GM19193 (cell line): ENCODE data around the gene ANO3.

ENCODE experiments used
- POLR2A ChIP-seq: IDR thresholded peaks from 4 replicates; pipeline ENCODE4 v1.6.1; 2011; ENCODE audit not compliant: insufficient read depth, insufficient read length; ENCODE audit errors: extremely low read depth

ANO3 gene

DNA sequence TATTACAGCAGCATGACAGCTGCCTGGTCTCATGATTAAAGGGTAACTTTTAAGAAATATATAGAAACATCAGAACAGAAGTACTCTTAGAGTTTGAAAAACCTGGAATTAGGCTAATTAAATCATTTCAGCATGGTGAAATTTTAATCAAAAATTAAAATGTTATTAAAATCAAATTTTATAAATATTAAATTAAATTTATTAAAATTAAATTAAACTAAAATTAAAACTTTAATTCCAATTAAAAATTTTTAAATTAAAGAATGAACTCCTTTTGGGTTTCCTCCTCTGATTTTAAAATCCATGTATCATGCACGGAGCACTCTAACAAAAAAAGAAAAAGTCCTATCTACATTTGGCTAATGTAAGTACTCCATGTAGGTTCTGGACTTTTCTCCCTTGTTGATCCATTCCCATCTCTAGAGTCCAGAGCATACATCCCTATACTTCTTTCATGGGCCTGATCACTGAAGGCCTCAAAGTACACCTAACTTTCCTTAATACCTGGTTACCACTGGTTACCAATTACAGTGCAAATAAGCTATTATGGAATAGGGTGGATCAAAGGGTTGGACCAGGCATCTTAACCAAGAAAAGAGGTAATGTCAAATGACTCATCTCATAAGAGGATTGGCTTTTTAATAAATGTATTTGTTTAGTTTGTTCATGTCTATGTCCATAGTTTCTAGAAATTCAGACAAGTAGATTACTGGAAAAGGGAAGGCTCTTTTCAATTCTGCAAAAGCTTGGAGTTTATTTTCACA, 288.5 kb downstream of the ANO3 start:
- no peak for TF ChIP-seq POLR2A

DNA sequence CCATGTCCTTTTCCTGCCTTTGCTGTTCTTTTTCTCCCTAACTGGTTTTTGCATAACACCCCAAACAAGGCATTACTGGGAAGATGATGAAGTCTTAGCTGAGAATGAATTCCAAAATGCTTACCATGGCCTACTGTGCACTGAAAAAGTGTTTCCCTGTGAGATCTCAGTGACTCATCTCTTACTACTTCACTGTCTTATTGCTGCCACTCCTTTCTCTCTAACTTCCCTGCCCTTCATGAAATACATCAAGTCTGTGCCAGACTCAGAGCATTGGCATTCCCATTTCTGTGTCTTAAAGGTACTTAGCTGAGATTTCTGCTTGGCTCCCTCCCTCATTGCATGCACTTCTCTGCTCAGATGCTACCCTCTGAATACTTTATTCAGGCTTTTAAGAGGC, 289.2 kb downstream of the ANO3 start:
- no peak for TF ChIP-seq POLR2A

DNA sequence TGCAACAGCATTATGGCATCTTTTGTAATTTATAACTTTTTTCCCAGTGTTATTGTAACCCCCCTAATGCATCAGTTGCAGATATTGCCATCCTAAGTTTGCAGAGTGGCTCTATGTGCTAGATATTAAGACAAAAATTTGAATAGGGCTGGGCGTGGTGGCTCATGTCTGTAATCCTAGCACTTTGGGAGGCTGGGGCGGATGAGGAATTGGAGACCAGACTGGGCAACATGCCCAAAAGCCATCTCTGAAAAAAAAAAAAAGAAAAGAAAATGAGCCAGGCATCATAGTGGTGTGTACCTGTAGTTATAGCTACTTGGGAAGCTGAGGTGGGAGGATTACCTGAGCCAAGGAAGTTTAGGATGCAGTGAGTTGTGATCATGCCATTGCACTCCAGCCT, 290.3 kb downstream of the ANO3 start:
- TF ChIP-seq POLR2A, result no peak

DNA sequence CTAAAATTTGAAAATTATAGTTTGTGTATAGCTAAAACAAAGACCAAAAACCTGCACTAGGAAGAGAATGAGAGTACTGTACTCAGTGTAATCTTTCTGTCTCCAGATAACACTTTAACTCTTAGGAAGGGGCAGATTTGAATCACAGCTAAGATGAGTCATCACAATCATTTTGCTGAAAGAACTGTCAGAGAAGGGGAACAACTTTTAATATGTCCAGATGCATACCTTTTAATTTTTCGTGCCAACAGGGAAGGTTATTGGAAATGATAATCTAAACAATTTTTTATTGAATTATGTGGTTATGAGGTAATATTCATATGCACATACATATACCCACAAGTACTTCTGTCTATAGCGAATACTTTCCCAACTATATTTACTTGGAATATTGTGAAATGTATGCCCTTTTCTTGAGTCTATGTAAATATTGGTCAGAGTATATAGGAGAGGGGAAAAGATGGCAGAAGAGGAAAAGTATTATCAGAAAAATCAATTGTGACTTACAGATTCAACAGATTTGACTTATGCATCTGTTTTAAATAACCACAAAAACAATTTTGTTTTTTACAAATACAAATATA, 291.2 kb downstream of the ANO3 start:
- no peak for TF ChIP-seq POLR2A

DNA sequence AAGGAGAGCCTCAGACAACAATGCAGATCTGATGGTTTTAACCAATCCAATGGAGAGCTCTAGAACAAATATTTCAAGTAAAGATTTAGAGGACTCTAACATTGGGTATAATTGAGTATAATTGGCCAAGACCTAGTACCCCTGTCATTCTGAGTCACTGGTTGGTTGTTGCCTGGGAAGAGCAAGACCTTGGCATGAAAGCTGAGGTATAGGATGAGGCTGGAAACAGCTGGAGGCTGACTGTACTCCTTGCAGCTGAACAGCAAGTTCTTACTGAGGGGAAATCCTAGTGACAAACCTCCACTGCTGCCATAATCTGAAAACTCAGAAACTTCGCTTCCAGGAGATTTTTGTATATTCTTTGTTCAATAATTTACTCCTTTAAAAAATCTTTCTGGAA, 294.4 kb downstream of the ANO3 start:
- TF ChIP-seq POLR2A, result no peak

DNA sequence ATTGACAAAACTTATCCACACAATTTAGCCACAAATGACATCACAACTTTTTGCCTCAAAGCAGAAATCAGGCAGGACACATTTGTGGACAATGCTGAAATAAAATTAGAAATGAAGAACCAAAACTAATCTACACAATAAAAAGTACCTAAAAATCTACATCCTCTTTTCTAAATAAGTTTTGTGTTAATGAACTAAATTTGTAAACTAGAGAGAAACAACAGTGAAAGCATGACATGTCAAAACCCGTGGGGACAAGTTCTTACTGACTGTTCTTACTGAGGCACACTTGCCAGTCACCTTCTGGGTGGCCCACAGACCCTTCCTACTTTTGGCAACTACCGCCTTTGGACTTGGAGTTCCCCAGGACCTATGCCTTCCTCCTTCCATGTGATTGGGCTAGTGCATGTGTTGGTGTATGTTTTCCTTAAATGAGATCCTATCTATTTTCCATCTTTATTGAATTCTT, 300.8 kb downstream of the ANO3 start:
- TF ChIP-seq POLR2A, result no peak

DNA sequence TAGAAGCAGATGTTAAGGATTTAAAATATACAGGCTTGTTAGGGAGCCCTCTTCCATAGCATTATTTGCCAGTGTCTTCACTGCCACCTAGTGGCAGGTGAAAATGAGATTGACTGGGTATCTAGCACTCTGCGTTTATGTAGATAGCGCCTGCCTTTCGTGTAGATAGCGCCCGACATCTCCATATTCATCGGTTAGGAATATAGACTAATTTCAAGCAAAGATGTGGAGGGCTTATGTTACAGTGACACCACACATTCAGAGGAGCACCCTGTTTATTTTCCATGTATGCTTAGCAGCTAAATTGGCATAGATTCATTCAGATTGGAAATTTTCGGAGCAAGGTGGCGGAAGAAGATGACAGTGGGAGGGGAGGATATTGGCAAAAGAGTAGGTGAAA, 318.0 kb downstream of the ANO3 start:
- no peak for TF ChIP-seq POLR2A

DNA sequence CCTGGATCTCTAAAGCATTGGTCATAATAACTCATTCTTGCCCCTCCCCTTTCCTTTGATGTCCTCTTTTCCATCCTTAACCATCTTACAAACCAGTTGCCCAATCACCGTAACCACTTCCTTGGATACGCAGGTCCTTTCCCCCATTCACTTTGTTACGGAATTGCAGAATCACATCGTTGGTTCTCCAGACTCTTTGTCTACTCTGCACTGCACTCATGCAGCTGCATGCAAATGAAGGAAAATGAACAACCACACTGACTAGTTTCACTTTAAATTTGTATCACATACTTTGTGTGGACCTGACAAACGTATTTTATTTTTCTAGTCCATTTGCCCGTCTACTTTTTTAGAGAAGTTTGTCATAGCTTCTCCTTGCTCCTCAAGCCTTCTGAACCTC, 320.0 kb downstream of the ANO3 start:
- TF ChIP-seq POLR2A, result no peak

DNA sequence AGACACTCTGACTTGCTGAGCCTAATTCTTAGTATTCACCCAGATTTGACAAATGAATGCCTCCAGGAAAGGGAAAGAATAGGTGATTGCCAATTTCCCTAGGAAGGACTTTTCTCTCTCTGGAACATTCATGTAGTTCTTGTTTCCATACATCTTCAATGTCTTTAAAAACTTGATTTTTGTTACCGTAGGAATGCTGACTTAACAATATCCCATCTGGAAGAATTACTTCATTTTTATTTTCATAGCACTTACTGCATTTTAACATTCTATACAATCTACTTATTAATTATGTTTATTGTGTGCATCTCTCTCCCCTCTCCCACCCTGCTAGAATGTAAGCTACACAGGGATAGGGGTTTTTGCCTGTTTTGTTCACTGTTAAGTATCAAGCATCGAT, 323.4 kb downstream of the ANO3 start:
- no peak for TF ChIP-seq POLR2A

DNA sequence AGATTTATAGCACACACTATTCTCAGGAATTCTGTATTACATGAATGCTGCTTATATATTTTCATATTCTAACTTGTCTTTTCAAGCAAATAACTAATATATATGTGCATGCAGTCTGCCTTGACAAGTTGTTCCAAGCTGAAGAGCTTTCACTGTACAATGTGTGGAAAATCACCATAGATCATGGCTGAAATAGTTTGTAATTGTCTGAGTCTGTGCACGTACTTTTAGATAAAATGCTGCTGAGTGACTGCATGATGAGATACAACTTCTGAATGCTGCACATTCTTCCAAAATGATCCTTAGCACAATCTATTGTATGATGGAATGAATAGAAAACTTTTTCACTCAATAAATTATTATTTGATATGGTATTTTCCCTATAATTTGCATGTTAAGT, 331.0 kb downstream of the ANO3 start:
- no peak for TF ChIP-seq POLR2A

DNA sequence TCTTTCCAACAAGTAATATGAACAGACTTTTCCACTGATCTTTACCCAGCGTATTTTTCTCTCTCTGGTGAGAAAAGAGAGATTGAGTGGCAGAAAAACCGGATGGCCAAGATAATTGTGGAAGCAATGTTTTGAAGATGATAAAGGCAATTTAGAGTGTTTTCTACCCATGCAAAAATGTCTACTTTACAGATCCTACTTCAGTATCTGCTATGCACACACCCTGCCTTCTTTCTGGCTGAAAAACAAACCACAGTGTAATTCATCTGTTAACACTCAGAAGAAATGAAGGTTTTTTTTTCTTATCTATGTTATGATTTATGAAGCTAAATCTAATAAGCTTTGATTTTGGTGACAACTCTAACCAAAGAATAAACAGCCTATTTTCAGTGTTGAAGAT, 333.1 kb downstream of the ANO3 start:
- TF ChIP-seq POLR2A, result no peak

DNA sequence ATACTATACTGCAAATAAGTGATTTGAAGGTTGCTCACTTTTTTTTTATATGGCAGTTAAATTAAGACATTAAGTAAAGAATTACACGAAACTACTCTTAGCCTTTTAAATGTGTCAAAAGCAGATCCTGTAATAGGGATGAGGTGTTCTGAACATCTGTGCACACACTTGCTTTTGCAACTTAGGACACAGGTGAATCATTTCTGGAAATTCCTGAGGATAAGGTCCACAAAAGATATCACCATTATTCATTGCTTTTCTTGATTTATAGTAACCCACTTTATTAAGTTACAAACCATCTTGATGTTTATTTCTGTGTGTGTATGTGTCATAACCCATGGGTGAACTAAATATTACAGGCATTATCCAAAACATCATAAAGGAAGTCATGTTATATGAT, 334.0 kb downstream of the ANO3 start:
- no peak for TF ChIP-seq POLR2A

DNA sequence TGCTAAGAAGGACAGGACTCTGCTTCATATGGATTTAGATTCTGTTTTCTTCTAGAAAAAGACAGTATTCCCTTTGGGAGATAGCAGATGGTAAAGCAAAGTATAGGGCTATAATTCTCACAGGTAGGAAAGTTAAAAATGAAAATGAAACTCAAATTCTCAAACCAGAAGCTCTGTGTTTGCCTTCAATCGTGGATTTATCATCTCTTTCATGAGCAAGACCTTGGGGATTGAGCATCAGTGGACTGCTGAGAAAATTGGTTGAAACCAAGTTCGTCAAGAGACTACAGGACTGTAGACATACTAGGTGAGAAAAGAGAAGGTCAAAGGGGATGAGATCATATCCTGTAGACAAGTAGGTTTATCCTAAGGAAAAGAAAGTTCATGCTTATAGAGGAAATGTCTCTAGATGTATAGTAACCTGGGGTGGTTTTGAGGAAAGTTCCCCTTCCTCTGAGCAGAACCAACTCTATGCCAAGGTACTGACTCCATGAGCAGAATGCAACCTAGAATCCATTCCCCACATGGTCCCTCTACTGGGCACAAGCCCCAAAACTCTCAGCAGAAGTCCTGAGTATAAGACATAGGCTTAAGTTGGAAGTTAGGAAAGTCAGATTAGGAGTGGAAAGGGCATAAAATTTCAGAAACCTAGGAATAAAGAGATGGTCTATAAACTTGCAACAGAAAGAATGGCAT, 343.5 kb downstream of the ANO3 start:
- no peak for TF ChIP-seq POLR2A

DNA sequence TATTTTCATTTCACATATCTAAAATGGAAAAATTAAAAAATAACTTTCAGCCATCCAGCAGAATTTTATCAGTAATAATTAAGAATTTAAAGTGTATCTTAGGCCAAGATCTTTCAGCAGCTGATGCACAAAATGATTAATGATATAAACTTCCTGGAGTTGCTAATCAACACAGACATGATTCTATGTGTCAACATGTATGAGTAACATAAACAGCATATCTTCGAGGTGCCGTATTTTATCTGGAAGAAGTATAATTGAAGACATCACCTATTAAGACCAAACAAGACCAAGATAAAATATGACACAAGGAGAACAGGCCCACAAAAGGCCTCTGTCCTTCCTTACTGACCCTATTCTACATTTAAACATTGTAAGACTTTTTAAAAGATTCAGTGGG, 344.7 kb downstream of the ANO3 start:
- TF ChIP-seq POLR2A, result no peak

DNA sequence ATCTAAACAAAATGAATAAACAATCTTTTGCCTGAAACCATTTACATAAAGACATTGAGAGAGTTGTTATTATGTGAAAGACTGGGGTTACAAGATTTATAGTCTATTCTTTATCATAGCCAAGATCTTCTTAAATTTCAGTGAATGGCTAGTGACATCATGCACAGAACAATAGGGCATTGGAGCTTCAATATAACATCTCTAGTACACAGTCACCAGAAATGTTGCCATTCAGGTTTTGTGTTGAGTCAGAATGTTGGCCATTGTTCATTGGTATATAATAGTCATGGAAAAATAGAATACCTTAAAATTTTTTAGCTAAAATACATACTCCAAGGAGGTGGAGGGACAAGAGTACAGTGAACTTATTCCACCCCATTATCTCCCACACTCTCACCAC, 345.6 kb downstream of the ANO3 start:
- no peak for TF ChIP-seq POLR2A

DNA sequence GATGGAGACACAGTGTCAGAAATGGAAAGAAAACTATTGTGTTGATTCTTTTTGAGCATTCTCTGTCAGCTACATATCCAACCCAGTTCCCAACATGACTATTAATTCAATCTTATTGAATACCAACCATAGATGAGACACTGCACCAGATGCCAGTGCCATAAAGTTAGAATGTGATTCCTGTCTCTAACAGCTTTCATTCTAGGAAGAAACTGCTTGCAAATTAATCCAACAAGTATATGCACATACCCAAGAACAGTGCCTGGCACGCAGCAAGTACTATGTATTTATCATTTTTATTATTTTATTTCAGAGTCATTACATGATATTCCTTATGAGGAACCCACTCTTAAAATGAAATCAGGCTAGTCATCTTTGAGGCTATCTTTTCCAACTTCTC, 355.4 kb downstream of the ANO3 start:
- TF ChIP-seq POLR2A, result no peak
